Activated CD8-positive, alpha-beta T cell treated with anti-CD3 and anti-CD28 coated beads for 36 hours (primary cell): Measurements from ENCODE around the gene GABRQ. TPM values are rescaled to one million over a fixed set of nuclear protein-coding genes. Genes with fewer than 3 reads are reported as not detected.
A peak's percentile ranks its signal among the peaks of the same experiment; 100 is the strongest.

Experiments used
- ATAC-seq: fragments of 200-7000 bp; cut with Tn5 transposase; one replicate; pipeline ENCODE4 v1.10.0; 2021; ENCODE audit warnings: mild to moderate bottlenecking, moderate library complexity
- CTCF ChIA-PET: fragments of 350-600 bp; sonication (Branson Sonifier 250); formaldehyde crosslinking; loops from one replicate; lab custom pipeline; 2021; ENCODE audit warnings: antibody characterized with exemption; lab: Charles Lee
- POLR2A ChIA-PET: fragments of 350-600 bp; sonication (Branson Sonifier 250); formaldehyde crosslinking; loops from one replicate; lab custom pipeline; 2021; ENCODE audit warnings: antibody characterized with exemption; lab: Charles Lee
- DNase-seq: peaks from one replicate; pipeline ENCODE4 v3.0.0-alpha.2; 2020
- H3K27ac Mint-ChIP-seq: one replicate; pipeline ENCODE4 v1.8.0; 2021; ENCODE audit warnings: mild to moderate bottlenecking, mixed read lengths
- H3K27me3 Mint-ChIP-seq: one replicate; pipeline ENCODE4 v1.8.0; 2021; ENCODE audit warnings: mixed read lengths
- H3K36me3 Mint-ChIP-seq: one replicate; pipeline ENCODE4 v1.8.0; 2021; ENCODE audit warnings: low read depth, mixed read lengths
- H3K4me1 Mint-ChIP-seq: one replicate; pipeline ENCODE4 v1.8.0; 2021; ENCODE audit warnings: low read depth, mixed read lengths
- H3K4me3 Mint-ChIP-seq: one replicate; pipeline ENCODE4 v1.8.0; 2021; ENCODE audit warnings: mild to moderate bottlenecking, moderate library complexity, mixed read lengths
- H3K9me3 Mint-ChIP-seq: one replicate; pipeline ENCODE4 v1.8.0; 2021; ENCODE audit warnings: mixed read lengths
- CTCF ChIP-seq: fragments of 200-600 bp; IDR thresholded peaks from one replicate; pipeline ENCODE4 v1.8.0; 2022; ENCODE audit warnings: antibody characterized with exemption, mild to moderate bottlenecking
- intact Hi-C: fragments of 100-400 bp; cut with micrococcal nuclease; formaldehyde crosslinking; loops from one replicate; pipeline ENCODE4 v1.10.0; 2022
- total RNA-seq, 2 experiments: library from RNA; stranded (reverse); gene quantifications; one replicate each; pipeline ENCODE4 v1.2.3, GENCODE V29; 2021

GABRQ gene
- total RNA-seq, 2 experiments from 2014 or later = not detected

DNA sequence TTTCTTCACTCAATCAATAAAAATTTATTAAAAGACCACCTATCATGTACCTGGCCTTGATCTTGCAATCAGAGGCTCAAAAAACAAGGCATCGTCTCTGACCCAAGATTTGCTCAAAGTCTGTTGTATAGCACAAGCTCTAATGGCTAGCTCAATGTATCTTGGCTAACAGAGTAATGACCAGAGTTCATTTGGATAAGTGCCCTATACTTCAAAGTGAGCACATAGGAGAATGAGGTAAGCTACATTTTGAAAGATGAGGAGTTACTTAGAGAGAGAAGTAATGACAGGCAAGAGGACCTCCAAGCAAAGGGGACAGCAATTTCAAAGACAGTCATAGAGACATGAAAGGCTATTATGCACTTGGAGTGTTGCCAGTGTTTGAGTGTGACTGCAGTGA, 22.9 kb upstream of the GABRQ start:
- Mint-ChIP-seq H3K4me1 (no peaks in the 10 kb centered on the region), H3K27me3 (peaks cover 7% of the 10 kb centered on the region), H3K9me3 (no peaks in the 10 kb centered on the region), H3K4me3 (no peak overlapping the region), H3K27ac (no peak overlapping the region), H3K36me3 (no peaks in the 10 kb centered on the region)
- intact Hi-C loops = no loop called here
- no peak for TF ChIP-seq CTCF
- ATAC-seq (no peak), DNase-seq (no peak)
- ChIA-PET CTCF (no interaction called here), POLR2A (interaction anchor here (0.5 kb wide), 1 partner anchor 953 kb away, joined by 3 read pairs; no protein-coding TSS in a partner anchor)

GRCh38 chrX:152619897-152620296, 17.8 kb upstream of the GABRQ start:
- no peak for DNase-seq
- H3K27ac Mint-ChIP-seq = no peak overlapping the region
- no peak for ATAC-seq
- POLR2A ChIA-PET = no interaction called here
- H3K27me3 Mint-ChIP-seq = peaks cover 6% of the 10 kb centered on the region
- no peaks in the 10 kb centered on the region for H3K4me1 Mint-ChIP-seq
- H3K9me3 Mint-ChIP-seq = no peaks in the 10 kb centered on the region
- no peak for TF ChIP-seq CTCF
- CTCF ChIA-PET = no interaction called here
- H3K36me3 Mint-ChIP-seq = no peaks in the 10 kb centered on the region
- intact Hi-C loops = no loop called here
- no peak overlapping the region for H3K4me3 Mint-ChIP-seq

GRCh38 chrX:152632445-152633097, 5.1 kb upstream of the GABRQ start:
- H3K27ac Mint-ChIP-seq = no peak overlapping the region
- H3K36me3 Mint-ChIP-seq = no peaks in the 10 kb centered on the region
- H3K4me3 Mint-ChIP-seq = no peak overlapping the region
- ATAC-seq = no peak
- no peaks in the 10 kb centered on the region for H3K9me3 Mint-ChIP-seq
- peak; percentile 55 for DNase-seq
- peaks cover 7% of the 10 kb centered on the region for H3K27me3 Mint-ChIP-seq
- peak; percentile 58 for TF ChIP-seq CTCF
- POLR2A ChIA-PET = no interaction called here
- no peaks in the 10 kb centered on the region for H3K4me1 Mint-ChIP-seq
- intact Hi-C loops = no loop called here
- CTCF ChIA-PET = interaction anchor here (0.9 to 2.3 kb wide), 11 partner anchors 8 to 881 kb away, joined by 3 to 18 read pairs (median 5); no protein-coding TSS in a partner anchor

DNA sequence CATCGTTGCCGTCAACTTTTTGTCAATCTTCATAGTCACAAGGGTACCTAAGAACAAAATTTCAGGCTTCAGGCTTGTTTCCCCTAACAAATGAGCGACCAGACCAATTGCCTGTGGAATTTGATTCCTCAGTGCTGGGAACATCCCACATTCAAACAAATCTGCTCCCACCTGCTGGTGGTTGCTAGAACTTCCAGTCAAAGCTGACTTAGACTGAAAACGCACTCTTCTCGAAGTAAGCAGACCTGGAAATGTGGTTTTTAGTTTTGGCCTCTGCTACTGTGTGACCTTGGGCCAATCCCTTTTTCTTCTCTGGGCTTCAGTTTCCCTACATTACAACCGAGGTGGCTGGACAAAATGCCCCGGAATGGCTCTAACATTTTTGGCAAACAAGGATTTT, 1.8 kb upstream of the GABRQ start:
- Mint-ChIP-seq H3K4me3 (no peak overlapping the region), H3K27ac (no peak overlapping the region), H3K27me3 (peaks cover 15% of the 10 kb centered on the region), H3K9me3 (no peaks in the 10 kb centered on the region), H3K4me1 (no peaks in the 10 kb centered on the region), H3K36me3 (no peaks in the 10 kb centered on the region)
- ATAC-seq (no peak), DNase-seq (peak; percentile 9)
- CTCF ChIA-PET = interaction anchor here (1.7 kb wide), 1 partner anchor 11 kb away, joined by 5 read pairs; no protein-coding TSS in a partner anchor
- TF ChIP-seq CTCF = no peak
- intact Hi-C loops = no loop called here
- POLR2A ChIA-PET = no interaction called here

GRCh38 chrX:152638443-152638904, 779 bp downstream of the GABRQ start:
- DNase-seq (no peak), ATAC-seq (no peak)
- CTCF ChIA-PET = no interaction called here
- Mint-ChIP-seq H3K27ac (no peak overlapping the region), H3K27me3 (peaks cover 19% of the 10 kb centered on the region), H3K9me3 (no peaks in the 10 kb centered on the region), H3K4me1 (no peaks in the 10 kb centered on the region), H3K4me3 (no peak overlapping the region), H3K36me3 (no peaks in the 10 kb centered on the region)
- no peak for TF ChIP-seq CTCF
- intact Hi-C loops = no loop called here
- POLR2A ChIA-PET = no interaction called here
